ENCODE data around the gene ALOX5AP.

DNA sequence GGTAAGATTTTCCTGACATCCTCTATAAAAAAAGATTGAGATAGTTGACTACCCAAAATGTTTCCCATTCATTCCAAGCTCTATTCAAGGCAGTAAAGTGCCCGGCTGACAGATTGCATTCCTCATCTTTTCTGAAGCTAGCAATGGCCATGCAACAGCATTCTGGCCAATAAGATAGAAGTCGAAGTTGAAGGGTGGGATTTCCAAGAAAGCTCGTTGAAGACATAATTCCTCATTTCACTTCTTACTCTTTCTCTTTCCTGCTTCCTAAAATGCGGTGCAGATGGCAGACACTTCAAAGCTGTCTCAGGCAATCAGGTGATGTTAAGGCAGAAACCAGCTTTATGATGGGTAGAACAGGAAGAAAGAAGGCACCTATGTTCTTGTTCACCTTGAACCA, 13.4 kb upstream of the ALOX5AP start:
- no peak for TF ChIP-seq POLR2A (IDR thresholded peaks at IDR 0.05; ENCODE audit: low read depth, low read length)
- TF ChIP-seq POLR2AphosphoS5 (IDR thresholded peaks at IDR 0.05; ENCODE audit: low read depth, low read length) = no peak
- TF ChIP-seq SPI1 (IDR thresholded peaks at IDR 0.05; ENCODE audit: low read depth, low read length) = no peak
